Tibial nerve (tissue), 3 donors: ENCODE measurements around the gene DNM3.

Experiments
- CTCF ChIP-seq, 5 experiments: fragments of 200-600 bp in 3 of 5; fragments of 450-650 bp in 2 of 5; sonication (generic) in 3 of 5; IDR thresholded peaks; one replicate each; pipeline ENCODE4 v1.5.1; 2016 to 2019; ENCODE audit warnings: antibody characterized with exemption in 5 of 5, mild to moderate bottlenecking in 3 of 5, moderate library complexity in 2 of 5
- POLR2A ChIP-seq, 2 donors: fragments of 450-650 bp; IDR thresholded peaks; one replicate each; pipeline ENCODE4 v1.6.1; 2017; ENCODE audit warnings: antibody characterized with exemption in 2 of 2, mild to moderate bottlenecking in 2 of 2, moderate library complexity in 2 of 2

GRCh38 chr1:172180501-172181285, 339.4 kb downstream of the DNM3 start:
- TF ChIP-seq POLR2A (IDR thresholded peaks at IDR 0.05): no peak
- no peak for TF ChIP-seq CTCF (IDR thresholded peaks at IDR 0.05)
